ENCODE data around the gene LOXL1.

The LOXL1 gene

DNA sequence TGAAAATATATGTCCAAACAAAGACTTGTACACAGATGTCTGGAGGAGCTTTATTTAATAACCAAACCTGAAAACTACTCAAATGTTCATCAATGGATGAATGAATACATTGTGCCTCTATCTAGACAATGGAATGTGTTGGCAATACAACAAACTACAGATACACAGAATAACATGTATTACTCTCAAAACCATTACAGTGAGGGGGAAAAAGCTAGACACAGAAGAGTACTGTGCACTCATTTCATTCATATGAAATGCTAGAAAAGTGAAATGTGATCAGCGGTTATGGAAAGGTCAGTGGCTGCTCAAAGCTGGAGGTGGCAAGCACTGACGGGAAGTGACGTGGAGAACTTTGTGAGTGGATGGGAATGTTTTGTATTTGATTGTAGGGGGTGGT, 52.6 kb downstream of the LOXL1 start:
- DNase-seq (ENCODE audit: low read depth in 2 of 2) = no peak

DNA sequence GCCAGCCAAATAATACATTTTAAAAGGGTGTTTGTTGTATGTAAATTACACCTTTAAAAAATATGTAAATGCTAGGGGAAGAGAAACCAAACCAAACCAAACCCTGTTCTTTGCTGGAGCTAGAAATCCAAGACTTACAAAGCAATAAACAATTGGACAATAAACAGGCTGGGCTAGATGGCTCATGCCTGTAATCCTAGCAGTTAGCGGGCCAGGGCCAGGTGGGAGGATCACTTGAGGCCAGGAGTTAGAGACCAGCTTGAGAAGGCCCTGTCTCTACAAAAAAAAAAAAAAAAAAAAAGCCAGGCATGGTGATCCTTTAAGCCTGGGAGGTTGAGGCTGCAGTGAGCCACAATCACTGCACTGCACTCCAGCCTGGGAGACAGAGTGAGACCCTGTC, 53.4 kb downstream of the LOXL1 start:
- no peak for DNase-seq (ENCODE audit: low read depth in 2 of 2)

DNA sequence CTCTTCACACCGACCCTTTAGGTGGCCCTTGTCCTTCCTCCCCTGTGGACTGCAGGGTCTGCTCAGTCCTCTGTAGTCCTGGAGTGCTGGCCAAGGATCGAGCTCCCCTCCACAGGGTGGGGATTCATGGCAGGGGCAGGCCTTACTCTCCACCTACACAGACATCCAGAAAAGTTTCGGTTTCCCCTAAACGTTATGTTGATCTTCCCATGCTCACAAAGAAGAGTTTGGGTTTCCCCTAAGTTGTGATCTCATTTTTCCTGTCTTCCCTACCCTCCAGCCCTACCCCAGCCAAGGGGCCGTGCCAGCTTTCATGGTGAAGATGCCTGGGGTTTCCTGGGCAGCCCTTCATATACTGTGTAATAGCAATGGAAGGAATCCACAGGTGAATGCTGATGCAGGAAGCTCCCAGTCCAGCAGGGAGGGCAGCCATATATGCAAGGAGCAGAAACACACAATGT, 55.5 kb downstream of the LOXL1 start:
- DNase-seq (ENCODE audit: low read depth in 2 of 2) = no peak

GRCh38 chr15:73982222-73982962, 56.1 kb downstream of the LOXL1 start:
- DNase-seq (ENCODE audit: low read depth in 2 of 2) = peak; percentile 93

DNA sequence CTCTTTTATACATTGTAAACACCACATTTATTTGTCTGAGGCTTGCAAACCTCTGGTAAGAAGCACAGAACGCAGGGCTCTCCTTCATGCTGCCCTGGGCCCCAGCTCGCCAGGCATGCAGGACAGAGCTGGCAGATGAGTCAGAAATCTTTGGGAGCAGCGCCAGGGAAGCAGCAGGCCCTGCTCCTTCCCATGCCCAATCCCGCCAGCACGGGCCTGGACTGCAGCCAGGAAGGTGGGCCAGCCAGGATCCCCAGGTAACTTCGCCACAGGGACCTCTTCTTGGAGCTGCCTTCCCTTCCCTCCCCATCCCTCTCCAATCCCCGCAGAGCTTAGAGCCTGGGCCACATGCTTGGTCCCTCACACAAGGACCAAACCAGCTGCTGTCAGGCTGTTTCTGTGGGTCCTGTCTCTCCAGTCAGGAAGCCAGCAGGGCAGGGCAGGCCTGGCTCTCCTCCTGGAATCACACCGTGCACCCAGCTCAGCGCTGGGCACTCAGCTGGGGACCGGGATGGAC, 57.0 kb downstream of the LOXL1 start:
- no peak for DNase-seq (ENCODE audit: low read depth in 2 of 2)

GRCh38 chr15:73983773-73984172, 57.5 kb downstream of the LOXL1 start:
- no peak for DNase-seq (ENCODE audit: low read depth in 2 of 2)

GRCh38 chr15:73984208-73984979, 58.1 kb downstream of the LOXL1 start:
- no peak for DNase-seq (ENCODE audit: low read depth in 2 of 2)

DNA sequence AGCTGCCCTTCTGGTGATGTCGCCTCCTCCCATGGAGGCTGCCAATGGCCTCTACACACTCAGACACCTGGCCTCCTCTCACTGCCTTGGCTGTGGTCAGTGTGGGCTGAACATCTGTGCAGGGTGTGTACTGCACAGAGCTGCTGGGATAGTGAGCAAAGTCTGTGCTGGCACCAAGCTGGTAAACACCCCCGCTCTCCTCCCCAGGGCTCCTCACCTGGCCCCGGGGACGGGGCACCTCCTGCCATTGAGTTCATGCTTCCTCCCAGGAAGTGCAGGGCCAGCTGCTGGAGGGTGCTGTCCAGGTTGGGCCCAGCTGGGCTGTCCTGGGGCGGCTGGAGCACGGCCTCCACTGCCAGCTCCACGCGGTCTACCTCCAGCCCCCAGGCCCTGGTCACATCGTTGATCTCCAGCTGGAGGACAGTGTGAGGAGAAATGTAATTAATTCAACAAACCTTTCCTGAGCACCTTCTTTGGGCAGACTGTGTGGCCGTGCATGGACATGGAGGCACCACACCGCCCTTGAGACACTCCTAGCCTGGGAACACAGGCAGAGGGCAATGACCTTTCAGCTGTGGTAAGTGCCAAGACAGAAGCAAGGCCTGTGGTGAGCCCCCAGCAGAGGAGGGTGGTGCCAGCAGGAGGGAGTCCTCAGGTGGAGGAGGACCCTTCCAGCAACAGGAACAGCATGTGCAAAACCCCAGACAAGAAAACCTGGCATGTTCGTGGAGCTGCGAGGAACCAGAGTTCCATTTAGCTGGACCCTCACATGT, 59.0 kb downstream of the LOXL1 start:
- no peak for DNase-seq (ENCODE audit: low read depth in 2 of 2)

DNA sequence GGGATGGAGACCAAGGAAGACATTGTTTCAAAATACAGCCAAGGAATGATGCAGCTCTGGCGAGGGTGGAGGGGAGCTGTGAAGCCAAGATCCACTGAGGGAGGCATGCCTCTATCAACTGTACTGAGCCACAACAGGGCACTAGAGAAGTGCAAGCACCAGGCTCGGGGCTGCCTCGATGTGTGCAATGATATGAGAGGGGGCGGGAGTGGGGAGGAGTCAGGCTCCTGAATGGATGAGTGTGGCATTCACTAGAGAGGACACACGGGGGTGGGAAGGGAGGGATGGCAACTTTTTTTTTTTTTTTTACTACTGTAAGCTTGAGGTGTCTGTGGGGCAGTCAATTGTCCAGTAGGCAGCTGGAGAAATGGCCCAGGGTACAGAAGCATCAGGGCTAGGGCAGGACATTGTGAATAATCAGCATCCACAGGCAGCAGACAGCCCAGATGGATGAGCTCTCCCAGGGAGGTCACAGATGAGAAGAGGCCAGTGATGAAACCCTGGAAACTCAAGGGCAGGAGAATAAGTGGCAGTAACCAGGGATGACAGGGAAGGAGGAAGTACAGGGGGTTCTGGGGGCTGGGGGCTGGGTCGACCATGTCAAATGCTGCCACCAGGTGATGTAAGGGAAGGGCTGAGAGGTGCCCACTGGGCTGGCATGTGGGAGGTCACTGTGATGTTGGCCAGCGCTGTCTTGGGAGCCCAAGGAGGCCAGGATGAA, 60.0 kb downstream of the LOXL1 start:
- no peak for DNase-seq (ENCODE audit: low read depth in 2 of 2)

DNA sequence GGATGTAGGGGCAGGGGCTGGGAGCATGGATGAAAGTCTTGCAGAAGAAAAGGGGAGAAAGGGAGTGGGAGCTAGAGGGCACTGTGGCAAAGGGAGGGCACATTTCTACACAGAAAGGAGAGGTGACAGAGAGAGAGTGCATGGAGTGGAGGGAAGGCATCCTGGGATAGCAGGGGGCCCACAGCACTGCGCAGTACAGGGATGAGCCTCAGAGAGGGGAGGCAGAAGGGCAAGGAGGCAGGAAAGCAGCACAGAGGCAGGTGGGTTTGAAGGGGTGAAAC, 60.5 kb downstream of the LOXL1 start:
- no peak for DNase-seq (ENCODE audit: low read depth in 2 of 2)

- no peak for DNase-seq (ENCODE audit: low read depth in 2 of 2)
These were observed 61.0 kb downstream of the LOXL1 start for GRCh38 chr15:73987250-73987649.

- DNase-seq (ENCODE audit: low read depth in 2 of 2) = no peak
These were observed 61.6 kb downstream of the LOXL1 start for GRCh38 chr15:73987681-73988444.

GRCh38 chr15:73988445-73988969, 62.2 kb downstream of the LOXL1 start:
- DNase-seq (ENCODE audit: low read depth in 2 of 2) = no peak

DNA sequence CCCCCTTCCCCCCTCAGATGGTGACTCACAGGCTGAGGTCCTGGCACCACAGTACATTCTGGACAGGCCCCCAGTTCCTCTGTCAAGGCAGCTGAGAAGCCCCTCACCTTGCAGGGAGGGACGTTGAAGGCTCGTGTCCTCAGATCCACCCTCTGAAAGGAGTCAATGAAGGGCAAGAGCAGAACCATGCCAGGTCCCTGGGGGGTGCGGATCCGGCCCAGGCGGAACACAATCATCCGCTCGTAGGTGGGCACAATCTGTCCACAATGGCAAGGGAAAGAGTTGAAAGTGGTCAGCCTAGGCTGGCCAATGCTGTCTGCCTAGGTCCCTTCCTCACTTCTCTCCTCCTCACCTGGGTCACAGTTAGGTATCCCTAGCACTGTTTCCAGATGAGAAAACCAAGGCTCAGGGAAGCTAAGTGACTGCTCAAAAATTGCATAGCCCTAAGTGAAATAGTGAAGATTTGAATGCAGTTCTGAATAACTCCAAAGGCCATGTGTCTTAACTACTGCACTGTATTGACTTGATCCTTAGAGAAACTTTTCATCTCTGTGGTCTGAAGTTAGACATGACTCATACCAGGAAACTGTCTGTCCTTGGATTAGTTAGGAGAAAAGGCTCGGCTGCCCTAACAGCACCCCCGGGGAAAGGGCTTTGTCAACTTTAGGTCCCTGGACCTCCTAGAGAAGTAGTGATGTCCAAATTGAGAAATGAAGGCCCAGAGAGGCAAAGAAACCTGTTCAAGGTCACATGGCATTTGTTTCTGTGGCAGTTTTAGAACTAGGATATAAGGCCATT, 62.9 kb downstream of the LOXL1 start:
- peak in 1 of 2 experiments; percentile 45 for DNase-seq (ENCODE audit: low read depth in 2 of 2)

DNA sequence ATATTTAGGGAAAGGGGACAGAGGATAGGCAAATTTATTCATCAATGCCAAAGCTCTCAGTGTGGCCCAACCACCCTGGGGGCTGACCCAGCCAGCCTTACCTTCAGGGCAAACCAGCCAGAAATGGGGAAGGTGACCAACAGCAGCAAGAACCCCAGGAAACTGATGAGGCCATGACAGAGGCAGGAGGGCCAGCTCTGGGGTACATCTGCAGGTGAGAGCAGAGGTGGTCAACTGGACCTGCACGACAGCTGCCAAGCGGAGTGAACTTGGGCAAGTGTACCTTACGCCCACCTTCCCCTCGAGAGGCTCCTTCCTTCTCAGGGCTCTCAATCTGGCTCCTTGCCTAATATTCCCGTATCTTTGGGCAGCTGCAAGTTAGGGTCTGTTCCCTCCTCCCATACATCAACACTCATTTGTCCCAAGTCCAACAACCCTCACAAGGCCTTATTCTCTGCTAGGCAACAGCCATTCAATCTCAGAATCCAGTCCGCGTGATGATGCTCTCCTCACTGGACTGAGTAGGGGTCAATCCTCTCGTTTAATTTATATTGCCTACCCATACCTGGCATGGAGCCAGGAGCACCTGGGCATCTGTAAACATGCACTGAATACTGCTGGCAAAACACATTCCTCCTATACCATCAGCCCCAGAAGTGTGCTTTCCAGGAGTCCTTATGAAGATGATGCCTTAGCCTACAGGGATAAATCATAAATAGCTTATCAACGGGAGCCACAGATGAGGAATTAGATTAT, 64.2 kb downstream of the LOXL1 start:
- DNase-seq (ENCODE audit: low read depth in 2 of 2) = no peak

- DNase-seq (ENCODE audit: low read depth in 2 of 2) = no peak
These were observed 65.0 kb downstream of the LOXL1 start for GRCh38 chr15:73991260-73991659.

GRCh38 chr15:73991726-73992593, 65.7 kb downstream of the LOXL1 start, which contains the start of gene STOML1:
Gene STOML1 (minus strand): TSS chr15:73992295. CDS start chr15:73992223, 72 bp downstream.
- peak; percentile 82 to 84 for DNase-seq (ENCODE audit: low read depth in 2 of 2)

DNA sequence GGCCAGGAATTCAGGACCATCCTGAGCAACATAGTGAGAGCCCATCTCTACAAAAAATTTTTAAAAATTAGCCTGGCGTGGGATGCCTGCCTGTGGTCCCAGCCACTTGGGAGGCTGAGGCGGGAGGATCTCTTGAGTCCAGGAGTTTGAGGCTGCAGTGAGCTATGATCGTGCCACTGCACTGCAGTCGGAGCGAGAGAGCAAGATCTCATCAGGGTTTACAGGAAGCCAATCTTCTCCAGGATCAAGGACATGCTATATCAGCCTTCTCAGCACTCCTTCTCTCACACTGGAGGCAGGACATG, 66.3 kb downstream of the LOXL1 start:
- no peak for DNase-seq (ENCODE audit: low read depth in 2 of 2)

Data from fibroblast of skin of left biceps (primary cell).